ENCODE data around the gene G0S2.

G0S2 gene

DNA sequence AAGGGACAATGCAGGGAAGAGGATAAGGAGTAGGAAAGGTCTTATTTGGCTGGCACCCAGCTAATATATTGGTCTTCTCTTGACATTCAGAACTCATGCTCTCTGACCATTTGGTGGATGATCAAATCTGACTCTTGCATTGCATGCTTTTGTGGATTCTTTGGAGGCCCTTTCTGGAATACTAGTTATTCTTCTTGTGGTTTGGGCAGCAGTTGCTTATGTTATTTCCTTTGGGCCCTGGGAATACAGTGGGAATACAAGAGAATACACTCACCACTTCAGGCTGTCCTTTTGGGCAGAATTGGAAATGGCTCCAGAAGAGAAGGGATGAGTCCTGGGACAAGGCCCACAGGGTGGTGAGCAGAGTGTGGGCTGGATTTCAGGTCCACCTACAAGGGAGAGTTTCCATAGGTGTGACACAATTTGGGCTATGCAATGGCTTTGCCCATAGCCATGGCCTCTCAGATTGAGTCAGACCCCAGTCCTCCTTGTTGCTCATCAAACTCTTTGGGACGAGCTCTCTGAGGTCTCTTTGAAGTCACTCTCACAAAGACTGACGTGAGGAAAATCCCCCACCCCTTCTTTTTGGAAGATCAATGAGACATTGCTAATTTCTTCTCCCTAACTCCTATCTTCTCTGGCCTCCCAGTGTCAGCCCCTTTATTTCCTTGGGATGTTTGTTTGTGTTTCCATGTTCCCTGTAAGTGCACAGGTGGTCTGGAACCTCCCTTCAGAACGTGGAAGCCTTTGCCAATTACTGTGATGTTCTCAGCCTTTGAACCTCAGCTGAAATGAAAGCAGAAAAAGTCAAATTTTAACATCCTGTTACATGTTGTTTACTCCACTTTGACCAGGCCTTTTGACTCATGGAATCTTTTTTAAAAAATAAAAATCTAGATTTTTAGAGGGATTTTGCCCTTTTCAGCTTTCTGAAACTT lies 48.8 kb downstream of the G0S2 start:
- DNase-seq (ENCODE audit: extremely low read depth, low read depth): no peak
- TF ChIP-seq, protein P1, sequence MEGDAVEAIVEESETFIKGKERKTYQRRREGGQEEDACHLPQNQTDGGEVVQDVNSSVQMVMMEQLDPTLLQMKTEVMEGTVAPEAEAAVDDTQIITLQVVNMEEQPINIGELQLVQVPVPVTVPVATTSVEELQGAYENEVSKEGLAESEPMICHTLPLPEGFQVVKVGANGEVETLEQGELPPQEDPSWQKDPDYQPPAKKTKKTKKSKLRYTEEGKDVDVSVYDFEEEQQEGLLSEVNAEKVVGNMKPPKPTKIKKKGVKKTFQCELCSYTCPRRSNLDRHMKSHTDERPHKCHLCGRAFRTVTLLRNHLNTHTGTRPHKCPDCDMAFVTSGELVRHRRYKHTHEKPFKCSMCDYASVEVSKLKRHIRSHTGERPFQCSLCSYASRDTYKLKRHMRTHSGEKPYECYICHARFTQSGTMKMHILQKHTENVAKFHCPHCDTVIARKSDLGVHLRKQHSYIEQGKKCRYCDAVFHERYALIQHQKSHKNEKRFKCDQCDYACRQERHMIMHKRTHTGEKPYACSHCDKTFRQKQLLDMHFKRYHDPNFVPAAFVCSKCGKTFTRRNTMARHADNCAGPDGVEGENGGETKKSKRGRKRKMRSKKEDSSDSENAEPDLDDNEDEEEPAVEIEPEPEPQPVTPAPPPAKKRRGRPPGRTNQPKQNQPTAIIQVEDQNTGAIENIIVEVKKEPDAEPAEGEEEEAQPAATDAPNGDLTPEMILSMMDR (IDR thresholded peaks at IDR 0.05; ENCODE audit: low read depth, low read length, missing control alignments): no peak
- H3K4me3 ChIP-seq (replicated peaks; ENCODE audit: low read depth, low read length): no peak overlapping the region

Measured in HFF-Myc (cell line).